ENCODE results near the gene RBPJ. TPM values are rescaled to one million over a fixed set of nuclear protein-coding genes. Genes with fewer than 3 reads are reported as not detected.

RBPJ gene
- total and polyA plus RNA-seq, 2 experiments from 2014 or later, result 50.3 to 80.3 TPM

DNA sequence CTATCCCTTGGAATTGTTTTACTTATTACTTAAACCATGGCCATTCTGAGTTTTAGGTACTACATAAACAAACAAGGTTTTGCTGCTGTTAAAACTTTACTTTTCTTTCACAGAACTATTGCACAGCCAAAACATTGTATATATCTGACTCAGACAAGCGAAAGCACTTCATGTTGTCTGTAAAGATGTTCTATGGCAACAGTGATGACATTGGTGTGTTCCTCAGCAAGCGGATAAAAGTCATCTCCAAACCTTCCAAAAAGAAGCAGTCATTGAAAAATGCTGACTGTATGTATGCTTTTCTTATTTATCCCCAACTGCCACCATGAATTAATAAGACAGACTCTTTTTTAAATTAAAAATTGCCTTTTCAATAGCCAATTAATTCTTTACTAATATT lies 99.6 kb downstream of the RBPJ start:
- H3K27me3 ChIP-seq, result no peaks in the 10 kb centered on the region
- H3K36me3 ChIP-seq, result peaks cover 21% of the 10 kb centered on the region
- H3K27ac ChIP-seq, result no peak overlapping the region
- TF ChIP-seq, protein P1, sequence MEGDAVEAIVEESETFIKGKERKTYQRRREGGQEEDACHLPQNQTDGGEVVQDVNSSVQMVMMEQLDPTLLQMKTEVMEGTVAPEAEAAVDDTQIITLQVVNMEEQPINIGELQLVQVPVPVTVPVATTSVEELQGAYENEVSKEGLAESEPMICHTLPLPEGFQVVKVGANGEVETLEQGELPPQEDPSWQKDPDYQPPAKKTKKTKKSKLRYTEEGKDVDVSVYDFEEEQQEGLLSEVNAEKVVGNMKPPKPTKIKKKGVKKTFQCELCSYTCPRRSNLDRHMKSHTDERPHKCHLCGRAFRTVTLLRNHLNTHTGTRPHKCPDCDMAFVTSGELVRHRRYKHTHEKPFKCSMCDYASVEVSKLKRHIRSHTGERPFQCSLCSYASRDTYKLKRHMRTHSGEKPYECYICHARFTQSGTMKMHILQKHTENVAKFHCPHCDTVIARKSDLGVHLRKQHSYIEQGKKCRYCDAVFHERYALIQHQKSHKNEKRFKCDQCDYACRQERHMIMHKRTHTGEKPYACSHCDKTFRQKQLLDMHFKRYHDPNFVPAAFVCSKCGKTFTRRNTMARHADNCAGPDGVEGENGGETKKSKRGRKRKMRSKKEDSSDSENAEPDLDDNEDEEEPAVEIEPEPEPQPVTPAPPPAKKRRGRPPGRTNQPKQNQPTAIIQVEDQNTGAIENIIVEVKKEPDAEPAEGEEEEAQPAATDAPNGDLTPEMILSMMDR (IDR thresholded peaks at IDR 0.05; ENCODE audit: low read depth, low read length), result no peak
- DNase-seq (ENCODE audit: low read depth in 1 of 2, low spot score in 1 of 2), result no peak
- H3K4me1 ChIP-seq (ENCODE audit: low read depth), result no peaks in the 10 kb centered on the region
- H3K4me3 ChIP-seq, result no peak overlapping the region
- H3K9me3 ChIP-seq (ENCODE audit: low read depth), result no peaks in the 10 kb centered on the region

DNA sequence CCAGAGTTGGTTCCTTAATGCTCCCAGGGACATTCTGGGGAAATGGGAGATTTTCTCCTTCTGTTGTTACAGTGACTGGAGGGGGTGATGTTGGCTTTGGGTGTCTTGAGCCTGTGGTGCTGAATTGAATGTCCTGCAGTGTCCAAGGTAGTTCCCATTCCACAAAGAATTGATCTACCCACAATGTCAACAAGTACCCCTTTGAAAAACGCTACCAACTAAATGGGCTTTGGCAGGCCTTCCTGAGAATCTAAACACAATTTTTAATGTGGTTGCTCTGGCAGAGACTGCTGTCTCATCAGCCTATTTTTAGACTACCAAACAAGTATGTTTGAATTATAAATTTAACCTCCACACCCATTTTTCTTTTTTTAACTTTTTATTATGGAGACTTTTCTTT lies 100.1 kb downstream of the RBPJ start:
- no peak for DNase-seq (ENCODE audit: low read depth in 1 of 2, low spot score in 1 of 2)
- H3K4me1 ChIP-seq (ENCODE audit: low read depth), result peaks cover under 1% of the 10 kb centered on the region
- H3K4me3 ChIP-seq, result no peak overlapping the region
- no peak overlapping the region for H3K27ac ChIP-seq
- peaks cover 21% of the 10 kb centered on the region for H3K36me3 ChIP-seq
- H3K9me3 ChIP-seq (ENCODE audit: low read depth), result no peaks in the 10 kb centered on the region
- no peaks in the 10 kb centered on the region for H3K27me3 ChIP-seq
- TF ChIP-seq, protein P1 (IDR thresholded peaks at IDR 0.05; ENCODE audit: low read depth, low read length), result no peak

DNA sequence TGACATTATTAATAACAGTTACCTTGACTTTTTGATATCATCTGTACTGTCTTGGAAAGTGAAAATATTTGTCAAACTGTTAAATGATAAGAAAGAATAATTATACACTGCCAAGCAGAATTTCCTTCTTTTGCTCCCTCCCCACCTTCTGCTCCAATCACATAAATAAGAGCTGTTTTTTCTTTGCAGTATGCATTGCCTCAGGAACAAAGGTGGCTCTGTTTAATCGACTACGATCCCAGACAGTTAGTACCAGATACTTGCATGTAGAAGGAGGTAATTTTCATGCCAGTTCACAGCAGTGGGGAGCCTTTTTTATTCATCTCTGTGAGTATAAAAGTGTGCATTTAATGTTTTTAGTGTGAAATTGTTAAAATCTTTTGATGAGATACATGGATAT lies 103.3 kb downstream of the RBPJ start:
- H3K36me3 ChIP-seq, result peaks cover 18% of the 10 kb centered on the region
- TF ChIP-seq, protein P1 (IDR thresholded peaks at IDR 0.05; ENCODE audit: low read depth, low read length), result no peak
- no peaks in the 10 kb centered on the region for H3K27me3 ChIP-seq
- H3K4me1 ChIP-seq (ENCODE audit: low read depth), result peaks cover 17% of the 10 kb centered on the region
- H3K4me3 ChIP-seq, result no peak overlapping the region
- no peak for DNase-seq (ENCODE audit: low read depth in 1 of 2, low spot score in 1 of 2)
- H3K9me3 ChIP-seq (ENCODE audit: low read depth), result no peaks in the 10 kb centered on the region
- H3K27ac ChIP-seq, result no peak overlapping the region

DNA sequence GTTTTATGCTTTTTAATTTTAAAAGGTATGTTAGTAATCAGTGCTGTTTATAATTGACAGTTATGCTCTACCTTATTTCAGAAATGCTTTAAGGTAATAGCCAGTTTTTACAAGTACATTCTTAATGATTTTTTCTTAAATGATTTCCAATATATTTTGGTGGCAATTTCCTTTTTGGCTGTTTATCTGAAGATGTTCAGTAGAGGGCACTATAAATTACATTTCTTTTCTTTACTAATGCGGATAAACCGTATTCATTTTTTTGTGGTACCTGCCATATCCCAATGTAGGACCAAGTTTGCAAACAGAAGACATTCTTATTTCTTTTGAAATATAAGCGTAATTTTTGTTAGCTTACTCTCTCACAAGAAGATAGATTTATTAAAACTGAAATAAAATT lies 104.0 kb downstream of the RBPJ start:
- Histone ChIP-seq H3K36me3 (peaks cover 20% of the 10 kb centered on the region), H3K4me3 (no peak overlapping the region), H3K27me3 (no peaks in the 10 kb centered on the region), H3K4me1 (ENCODE audit: low read depth) (peaks cover 17% of the 10 kb centered on the region), H3K27ac (no peak overlapping the region), H3K9me3 (ENCODE audit: low read depth) (no peaks in the 10 kb centered on the region)
- no peak for DNase-seq (ENCODE audit: low read depth in 1 of 2, low spot score in 1 of 2)
- TF ChIP-seq, protein P1 (IDR thresholded peaks at IDR 0.05; ENCODE audit: low read depth, low read length), result peak; percentile 31

DNA sequence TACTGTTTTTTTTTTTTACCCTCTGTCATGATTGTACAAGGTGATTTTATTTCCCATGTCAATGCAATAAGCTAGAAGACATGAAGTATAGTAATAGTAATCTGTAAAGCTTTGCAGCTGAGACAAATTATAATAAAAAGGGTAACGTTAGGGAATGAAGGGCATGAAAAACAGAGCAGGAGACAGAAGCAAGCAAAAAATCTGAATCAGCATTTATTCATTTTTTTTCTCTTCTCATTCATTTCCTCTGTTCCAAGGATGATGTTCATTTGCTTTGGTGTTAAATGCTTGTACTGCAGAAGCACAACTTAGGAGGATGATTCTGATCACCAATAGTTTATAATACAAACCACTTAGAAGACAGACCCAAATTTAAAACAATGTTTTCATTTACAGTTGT lies 105.1 kb downstream of the RBPJ start:
- Histone ChIP-seq H3K4me1 (ENCODE audit: low read depth) (peaks cover 17% of the 10 kb centered on the region), H3K27me3 (no peaks in the 10 kb centered on the region), H3K4me3 (no peak overlapping the region), H3K27ac (no peak overlapping the region), H3K36me3 (peaks cover 29% of the 10 kb centered on the region), H3K9me3 (ENCODE audit: low read depth) (no peaks in the 10 kb centered on the region)
- no peak for DNase-seq (ENCODE audit: low read depth in 1 of 2, low spot score in 1 of 2)
- TF ChIP-seq, protein P1 (IDR thresholded peaks at IDR 0.05; ENCODE audit: low read depth, low read length), result no peak

DNA sequence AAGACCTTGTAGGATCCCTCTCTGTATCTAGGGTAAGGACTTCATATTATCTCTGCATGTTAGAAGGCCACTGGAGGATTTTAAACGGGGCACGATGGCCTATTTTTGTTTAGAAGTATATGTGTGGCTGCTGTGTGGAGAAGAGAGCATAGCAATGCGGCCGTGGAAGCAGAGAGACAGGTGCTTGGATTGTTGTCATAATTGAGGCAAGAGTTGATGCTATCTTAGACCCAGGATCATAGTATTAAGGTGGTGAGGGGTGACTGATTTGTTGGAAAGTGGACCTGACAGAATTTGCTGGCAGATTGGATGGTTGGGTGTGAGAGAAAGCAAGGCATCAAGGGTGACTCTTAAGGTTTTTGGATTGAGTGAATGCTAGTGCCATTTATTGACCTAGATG lies 106.1 kb downstream of the RBPJ start:
- H3K27me3 ChIP-seq, result no peaks in the 10 kb centered on the region
- H3K27ac ChIP-seq, result no peak overlapping the region
- no peak overlapping the region for H3K4me3 ChIP-seq
- peaks cover 32% of the 10 kb centered on the region for H3K36me3 ChIP-seq
- no peak for DNase-seq (ENCODE audit: low read depth in 1 of 2, low spot score in 1 of 2)
- TF ChIP-seq, protein P1 (IDR thresholded peaks at IDR 0.05; ENCODE audit: low read depth, low read length), result no peak
- H3K9me3 ChIP-seq (ENCODE audit: low read depth), result no peaks in the 10 kb centered on the region
- peaks cover 17% of the 10 kb centered on the region for H3K4me1 ChIP-seq (ENCODE audit: low read depth)

All from cardiac muscle cell (in vitro differentiated cells and primary cell).